Limb (tissue), 2 donors: ENCODE data around the gene SBF1.
A peak's percentile ranks its signal among the peaks of the same experiment; 100 is the strongest.
"Not testable (repeated sequence)": the region's sequence is repeated elsewhere in the genome, so short reads cannot be mapped to it uniquely, and the experiment has no call there.

Experiments
- DNase-seq, 2 donors: peaks; one replicate each; pipeline ENCODE4 v3.0.0-alpha.2; 2016; ENCODE audit errors: extremely low spot score in 2 of 2

SBF1 gene

DNA sequence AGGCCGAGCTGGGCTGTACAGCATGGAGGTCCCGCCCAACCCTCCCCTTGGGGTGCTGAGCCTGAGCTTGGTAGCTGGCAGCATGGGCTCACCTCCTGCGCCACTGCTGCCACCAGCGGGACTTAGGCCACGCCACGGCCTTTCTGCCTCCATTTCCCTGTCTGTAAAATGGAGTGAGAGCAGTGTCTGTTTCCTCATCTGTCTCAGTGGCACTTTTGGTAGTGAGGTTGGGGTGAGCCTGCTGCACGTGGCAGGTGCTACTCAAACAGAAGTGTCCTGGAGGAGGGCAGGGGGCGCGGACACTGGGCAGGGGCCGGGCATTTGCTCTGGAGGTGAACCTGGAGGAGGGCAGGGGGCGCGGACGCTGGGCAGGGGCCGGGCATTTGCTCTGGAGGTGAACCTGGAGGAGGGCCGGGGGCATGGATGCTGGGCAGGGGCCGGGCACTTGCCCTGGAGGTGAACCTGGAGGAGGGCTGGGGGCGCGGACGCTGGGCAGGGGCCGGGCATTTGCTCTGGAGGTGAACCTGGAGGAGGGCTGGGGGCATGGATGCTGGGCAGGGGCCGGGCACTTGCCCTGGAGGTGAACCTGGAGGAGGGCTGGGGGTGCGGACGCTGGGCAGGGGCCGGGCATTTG lies 41.8 kb downstream of the SBF1 start:
- not testable (repeated sequence) for DNase-seq

DNA sequence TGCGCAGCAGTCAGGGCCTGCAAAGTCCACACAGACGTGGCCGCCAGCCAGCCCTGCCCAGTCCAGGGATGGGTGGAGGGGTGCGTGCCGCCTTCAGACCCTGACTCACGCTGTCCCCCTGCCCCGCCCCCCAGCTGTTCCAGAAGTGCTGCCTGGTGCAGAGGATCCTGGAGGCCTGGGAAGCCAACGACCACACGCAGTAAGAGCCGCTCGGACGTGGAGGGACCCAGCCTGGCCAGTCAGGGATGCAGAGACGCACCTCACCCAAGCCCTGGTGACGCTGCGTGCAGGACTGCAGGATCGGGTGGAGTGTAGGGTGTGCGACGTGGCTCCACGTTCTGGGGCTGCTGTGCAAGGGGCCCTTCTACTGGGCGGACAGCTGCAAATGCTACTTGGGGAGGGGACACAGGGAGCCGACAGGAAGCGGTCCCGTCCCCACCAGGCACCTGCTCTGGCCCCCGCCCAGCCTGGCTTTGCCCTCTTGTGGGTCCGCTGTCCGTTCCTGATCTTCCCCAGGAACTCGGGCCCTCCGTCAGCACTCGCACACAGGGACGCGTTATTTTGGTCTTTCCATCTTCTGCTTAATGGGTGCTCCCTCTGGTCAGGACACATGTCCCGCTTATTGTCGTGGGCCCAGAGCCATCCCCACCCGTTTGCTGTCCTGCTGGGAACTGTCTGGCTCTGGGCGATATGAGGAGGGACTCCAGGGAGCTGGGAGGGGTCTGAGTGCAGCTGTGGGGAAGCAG lies 42.5 kb downstream of the SBF1 start:
- DNase-seq: no peak

DNA sequence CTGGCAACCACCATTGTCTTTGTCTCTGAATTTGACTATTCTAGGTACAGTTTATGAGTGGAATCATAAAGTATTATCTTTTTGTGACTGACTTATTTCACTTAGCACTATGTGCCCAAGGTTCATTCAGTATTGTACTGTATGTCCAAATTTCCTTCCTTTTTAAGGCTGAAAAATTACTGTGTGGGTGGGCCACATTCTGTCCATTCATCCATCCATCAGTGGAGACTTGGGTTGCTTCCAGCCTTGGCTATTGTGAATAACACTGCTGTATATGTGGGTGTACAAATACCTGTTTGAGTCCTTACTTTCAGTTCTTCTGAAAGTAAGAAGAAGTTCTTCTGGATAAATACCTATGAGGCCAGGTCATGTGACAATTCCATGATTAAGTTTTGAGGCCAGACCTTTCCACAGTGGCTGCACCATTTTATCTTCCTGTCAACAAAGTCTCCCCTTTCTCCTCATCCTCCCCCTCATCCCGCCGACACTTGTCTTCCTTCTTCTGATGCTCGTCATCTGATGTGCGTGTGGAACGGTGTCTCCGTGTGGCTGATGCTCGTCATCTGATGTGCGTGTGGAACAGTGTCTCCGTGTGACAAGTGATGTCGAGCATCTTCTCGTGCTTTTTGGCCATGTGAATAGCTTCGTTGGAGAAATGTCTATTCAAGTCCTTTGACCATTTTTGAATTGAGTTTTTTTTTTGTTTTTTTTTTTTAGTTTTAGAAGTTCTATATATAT lies 49.5 kb downstream of the SBF1 start:
- no peak for DNase-seq

DNA sequence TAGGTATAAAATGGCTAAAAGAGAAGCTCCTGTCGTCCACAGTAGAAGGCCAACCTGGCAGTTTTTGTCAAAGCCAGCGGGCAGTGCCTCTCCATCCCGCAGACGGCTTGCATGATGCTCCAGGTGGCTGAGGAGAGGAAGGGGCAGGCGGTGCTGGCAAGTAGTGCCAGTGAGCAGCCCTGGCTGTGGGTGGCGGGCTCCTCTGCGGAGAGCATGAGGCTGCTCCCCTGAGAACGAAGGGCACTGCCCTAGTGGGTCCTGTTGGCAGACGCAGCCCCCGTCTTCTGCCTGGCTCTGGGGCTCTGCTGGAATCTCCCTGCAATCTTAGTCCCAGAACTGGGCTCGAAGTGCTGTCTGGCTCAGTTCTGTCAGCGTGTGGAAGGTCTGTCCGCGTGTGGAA lies 50.9 kb downstream of the SBF1 start:
- DNase-seq: no peak

DNA sequence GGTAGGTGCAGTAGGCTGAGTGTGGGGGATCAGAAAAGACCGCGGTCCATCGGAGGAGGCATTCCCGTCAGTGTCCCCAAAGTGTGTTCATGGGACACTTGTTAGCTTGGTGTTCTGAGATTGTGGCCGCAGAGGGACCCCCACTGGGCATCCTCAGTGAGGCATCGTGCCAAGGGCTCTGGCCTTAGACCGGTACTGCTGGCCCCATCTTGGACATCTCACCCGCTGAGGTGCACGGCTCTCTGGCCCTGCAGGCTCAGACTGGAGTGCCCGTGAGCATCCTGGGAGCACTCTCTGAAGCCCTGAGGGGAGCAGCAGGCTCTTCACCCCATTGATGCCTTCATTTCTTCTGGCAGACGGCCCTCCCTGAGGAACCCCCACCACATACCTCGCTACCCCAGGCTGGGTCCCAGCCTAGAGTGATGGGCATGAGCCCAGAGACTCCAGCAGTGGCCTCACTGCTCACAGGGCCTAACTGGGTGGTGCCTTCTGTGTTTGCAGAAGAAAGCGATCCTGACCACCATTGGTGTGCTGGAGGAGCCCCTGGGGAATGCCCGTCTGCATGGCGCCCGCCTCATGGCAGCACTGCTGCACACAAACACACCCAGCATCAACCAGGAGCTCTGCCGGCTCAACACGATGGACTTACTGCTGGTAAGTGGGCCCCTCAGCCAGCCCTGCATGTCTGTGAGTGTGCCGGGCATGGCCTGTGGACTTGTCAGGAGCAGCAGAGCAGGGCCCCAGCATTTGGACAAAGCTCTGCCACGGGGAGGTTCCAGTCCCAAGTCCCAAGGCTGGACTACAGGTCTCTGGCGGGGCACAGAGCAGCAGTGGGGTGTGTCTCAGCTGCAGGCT lies 51.6 kb downstream of the SBF1 start:
- no peak for DNase-seq

DNA sequence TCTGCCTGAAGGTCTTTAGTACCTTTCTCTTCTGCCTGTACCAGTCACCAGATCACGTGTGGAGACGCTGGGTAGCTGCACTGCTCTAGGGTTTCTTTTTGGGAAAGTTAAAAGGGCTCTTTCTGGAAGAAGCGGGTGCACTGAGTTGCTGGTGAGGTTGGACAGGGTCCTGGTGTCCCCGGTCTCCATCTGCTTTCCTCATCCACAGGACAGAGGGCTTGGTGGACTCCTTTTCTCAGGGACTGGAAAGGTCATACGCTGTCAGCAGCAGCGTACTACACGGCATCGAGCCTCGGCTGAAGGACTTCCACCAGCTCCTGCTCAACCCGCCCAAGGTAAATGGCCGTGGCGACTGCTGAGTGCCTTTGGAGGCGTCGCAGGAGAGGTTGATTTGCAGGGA lies 52.8 kb downstream of the SBF1 start:
- DNase-seq: no peak

DNA sequence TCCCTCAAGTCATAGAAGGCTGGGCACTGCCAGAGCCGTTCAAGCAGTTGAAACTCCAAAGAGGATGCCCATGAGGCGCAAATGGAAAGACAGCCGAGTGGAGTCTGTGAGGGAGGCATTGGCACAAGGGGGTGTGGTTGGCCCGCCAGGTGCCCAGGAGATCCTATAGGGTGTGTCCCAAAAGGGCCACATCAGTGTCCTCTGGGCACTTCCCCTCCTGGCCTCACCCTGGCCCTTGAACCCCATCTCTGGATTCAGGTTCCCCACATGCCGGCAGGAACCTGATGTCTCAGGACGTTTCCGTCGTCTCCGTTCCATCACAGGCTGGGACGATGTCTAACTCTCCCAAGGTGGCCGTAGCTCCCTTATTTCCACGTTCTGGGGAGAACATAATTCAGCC lies 54.3 kb downstream of the SBF1 start:
- DNase-seq: no peak

DNA sequence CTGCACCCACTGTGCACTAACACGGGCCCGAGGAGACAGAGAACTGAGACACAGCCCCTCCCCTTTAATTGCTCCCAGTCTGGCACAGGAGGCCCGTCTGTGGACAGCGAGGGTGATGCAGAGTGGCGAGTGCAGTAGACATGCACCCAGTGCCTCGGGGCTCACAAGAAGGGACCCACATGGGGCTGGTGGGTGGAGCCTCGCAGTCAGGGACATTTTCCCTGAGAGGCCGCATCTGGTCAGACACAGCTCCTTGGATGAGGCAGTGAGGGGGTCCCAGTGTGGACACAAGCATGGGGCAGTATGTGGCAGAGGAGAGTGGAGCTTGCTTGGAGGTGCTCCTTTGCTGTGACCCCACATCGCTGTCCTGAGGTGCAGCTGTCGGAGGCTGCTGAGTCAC lies 54.8 kb downstream of the SBF1 start:
- no peak for DNase-seq

DNA sequence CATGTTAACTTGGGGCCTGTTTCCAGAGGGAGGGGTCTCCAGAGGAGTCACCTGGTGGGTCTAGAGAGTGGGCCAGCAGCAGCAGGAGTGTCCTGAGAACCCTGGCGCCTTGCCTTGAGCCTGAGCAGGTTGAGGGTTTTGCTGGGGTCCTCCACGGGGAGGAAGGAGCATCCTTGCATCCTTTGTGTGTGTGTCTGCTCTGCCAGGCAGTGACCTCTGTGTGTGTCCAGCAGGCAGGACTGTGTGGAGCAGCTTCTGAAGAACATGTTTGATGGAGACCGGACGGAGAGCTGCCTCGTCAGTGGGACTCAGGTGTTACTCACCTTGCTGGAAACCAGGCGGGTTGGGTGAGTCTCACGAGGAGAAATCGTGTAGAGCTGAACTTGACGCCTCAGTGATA lies 55.7 kb downstream of the SBF1 start:
- no peak for DNase-seq

DNA sequence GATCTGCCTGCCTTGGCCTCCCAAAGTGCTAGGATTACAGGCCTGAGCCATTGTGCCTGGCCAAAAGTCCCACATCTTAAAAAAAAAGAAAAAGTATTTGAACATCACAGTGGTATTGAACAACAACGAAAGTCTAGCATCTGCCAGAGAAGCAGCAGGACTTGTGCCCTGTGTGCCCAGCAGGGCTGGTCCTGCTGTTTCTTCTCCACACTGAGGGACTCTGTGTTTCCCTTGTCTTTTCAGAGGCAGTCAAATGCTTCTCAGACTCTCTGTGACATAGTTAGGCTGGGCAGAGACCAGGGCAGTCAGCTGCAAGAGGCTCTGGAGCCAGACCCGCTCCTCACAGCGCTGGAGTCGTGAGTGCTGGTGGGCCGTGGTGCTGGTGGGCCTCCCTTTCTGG lies 56.2 kb downstream of the SBF1 start:
- DNase-seq: no peak

DNA sequence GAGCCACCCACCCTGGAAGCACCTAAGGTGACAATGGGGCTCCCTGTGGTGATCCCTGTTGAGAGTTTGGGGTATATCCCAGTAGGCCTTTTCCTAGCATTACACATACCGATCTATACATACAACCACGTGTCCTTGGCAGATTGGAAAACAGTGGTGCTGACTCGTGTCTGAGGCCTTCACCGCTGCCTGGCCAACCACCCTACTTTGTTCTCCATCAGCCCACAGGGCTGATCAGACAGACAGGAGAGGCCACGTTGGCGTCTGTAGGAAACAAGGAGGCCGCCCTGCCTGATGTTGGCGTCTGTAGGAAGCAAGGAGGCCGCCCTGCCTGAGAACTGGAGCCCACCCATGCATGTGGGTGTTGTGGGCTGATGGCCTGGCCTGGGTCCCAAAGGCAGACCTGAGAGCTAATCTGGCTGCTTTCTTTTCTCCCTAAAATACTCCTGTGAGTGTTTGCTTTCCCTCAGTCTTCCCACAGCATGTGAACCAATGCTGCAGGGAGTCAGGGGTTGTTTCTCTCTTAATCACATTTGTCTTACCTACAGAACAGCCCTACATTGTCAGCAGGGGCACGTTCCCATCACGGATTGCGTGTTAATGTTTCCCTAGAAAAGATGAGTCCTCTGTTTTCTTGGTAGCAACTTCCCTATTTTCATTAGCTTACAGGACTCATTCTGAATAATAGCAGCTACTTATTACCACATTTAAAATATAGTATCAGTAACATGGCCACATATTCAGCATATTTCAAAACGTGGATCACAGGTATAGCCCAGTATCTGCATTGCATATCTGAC lies 57.2 kb downstream of the SBF1 start:
- no peak for DNase-seq

DNA sequence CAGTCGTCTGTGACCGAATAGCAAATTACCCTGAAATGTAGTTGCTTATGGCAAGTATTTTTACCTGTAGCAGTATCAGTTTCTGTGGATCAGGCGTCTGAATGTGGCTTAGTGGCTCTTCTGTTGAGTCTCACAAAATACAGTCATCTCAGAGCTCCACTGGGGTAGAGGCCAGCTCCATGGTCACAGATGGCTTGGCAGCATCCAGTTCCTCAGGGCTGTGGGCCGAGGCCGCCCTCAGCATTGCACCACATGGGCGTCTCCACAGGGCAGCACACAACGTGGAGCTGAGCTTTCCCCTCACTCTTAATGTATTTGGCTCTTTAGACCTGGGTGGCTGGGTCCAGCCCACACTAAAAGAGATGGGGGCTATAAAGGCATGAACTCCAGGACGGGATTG lies 57.8 kb downstream of the SBF1 start:
- DNase-seq: no peak

DNA sequence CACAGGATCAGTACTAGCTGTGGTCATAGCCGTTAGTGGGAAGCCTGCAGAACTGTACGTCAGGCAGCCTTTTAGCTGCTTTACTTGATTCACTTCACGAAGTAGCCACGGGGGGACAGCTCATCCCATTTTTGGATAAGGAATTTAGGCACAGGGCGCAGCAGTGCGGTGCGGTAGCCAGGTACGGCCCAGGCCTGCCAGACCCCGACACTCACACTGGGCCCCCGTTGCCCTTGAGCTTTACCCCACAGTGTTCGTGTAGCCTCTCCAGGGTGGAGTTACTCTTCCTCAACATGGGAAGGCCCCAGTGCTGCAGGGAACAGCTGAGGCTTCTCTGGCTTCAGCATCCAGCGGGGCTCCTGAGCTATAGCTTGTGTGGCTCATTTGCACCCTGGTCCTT lies 59.4 kb downstream of the SBF1 start:
- DNase-seq: no peak

DNA sequence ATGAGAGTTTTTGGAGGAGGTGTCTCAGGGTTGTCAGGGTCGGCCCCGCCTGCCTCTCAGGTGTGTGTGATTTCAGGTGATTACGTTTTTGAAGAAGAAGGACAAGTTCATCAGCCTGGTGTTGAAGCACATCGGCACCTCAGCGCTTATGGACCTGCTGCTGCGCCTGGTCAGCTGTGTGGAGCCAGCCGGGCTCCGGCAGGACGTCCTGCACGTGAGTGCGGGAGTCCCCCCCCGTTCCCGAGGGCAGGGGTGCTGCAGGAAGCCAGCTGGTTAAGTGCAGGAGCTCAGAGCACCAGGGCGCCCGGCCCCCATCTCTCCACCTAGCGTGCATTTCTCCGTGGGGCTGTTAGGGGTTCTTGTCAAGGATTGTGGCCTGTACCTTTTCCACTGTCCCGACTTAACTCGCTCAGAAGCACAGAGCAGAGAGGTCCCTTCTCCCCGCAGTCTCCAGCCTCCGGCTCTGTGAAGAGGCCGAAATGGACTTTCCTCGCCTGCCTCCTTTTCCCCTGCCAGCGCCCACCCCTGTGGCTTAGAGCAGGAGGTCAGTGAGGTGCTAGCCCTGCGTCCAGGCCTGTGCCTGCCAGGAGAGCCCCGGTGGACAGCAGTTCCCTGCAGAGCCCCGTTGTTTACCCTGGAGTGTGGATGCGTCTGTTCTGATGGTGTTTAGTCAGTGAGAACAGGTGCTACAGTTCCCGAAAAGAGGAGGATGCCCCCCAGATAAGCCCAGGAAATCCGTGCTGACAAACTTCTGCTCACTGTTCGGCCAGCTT lies 60.2 kb downstream of the SBF1 start:
- no peak for DNase-seq

DNA sequence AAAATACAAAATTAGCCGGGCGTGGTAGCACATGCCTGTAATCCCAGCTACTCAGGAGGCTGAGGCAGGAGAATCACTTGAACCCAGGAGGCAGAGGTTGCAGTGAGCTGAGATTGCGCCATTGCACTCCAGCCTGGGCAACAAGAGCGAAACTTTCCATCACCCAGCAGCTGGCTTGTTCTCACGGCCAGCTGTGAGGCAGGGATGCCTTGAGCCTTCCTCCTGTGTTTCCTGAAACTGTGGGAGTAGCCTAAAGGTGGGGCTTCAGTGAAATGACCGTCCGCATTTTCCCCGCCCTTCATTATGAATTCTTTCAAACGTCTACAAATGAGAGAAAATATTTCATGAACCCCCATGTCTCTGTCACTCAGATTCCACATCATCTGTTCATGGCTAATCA lies 65.9 kb downstream of the SBF1 start:
- not testable (repeated sequence) for DNase-seq

DNA sequence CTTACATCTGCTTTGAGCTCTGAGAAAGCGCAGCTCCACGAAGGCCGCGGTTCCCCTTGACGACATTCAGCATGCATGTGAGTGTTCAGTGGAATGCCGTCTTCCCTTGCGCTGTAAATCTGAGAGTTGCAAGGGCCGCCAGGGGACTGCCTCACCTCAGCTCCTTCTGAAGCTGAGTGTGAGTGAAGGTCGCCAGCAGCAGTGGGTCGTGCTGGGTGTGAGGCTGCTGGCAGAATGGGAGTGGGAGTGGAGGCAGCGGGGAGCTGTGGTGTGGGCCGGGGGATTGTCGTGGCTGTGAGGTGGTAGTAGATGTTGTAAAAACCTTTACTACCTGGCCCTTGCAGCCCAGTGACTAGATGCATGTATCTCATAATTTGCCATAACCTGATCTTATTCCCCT lies 66.5 kb downstream of the SBF1 start:
- DNase-seq: no peak

DNA sequence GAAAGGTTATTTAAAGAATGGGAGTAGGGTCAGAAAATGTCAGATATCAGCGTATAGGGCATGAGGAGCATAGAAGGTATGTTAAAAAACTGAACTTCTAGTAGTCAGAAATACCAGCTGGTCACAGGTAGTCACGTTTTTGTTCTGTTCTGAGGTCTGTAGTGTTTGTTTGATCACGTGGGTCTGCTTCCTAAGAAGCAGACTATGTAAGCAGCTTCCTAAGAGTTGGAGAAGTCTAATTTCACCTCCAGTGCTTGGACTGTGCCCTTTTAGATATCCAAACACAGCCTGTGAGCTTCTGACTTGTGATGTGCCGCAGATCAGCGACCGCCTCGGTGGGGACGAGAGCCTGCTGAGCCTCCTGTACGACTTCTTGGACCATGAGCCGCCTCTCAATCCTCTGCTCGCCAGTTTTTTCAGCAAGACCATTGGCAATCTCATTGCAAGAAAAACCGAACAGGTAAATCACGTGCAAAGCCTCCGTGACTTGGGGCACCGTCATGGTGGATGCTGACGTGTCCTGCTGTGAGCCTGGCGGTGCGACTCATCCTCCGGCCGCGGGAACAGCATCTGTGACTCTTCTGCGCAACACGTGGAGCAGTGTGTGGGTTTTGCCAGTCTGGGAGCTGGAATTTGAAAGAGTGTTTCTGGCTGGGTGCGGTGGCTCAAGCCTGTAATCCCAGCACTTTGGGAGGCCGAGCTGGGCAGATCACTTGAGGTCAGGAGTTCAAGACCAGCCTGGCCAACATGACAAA lies 68.2 kb downstream of the SBF1 start:
- DNase-seq: no peak

DNA sequence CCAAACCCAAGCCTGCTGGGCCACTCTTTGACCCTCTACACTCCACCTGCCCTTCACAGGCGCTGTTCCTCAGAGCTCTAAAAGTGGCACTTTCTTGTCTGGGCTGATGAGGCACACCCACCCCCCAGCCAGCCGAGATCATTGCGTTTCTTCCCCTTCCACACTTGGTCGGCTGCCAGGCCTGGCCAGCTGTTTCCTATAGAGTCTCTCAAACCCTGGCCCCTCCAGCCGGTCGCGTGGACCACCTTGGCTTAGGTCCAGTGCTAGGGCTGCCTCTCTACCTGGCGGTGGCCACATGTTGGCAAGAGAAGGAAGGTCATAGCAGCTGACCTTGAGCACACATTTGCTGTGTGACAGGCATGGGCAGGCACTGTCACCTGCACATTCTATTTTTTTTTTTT lies 71.1 kb downstream of the SBF1 start:
- DNase-seq: peak; percentile 12 to 66

DNA sequence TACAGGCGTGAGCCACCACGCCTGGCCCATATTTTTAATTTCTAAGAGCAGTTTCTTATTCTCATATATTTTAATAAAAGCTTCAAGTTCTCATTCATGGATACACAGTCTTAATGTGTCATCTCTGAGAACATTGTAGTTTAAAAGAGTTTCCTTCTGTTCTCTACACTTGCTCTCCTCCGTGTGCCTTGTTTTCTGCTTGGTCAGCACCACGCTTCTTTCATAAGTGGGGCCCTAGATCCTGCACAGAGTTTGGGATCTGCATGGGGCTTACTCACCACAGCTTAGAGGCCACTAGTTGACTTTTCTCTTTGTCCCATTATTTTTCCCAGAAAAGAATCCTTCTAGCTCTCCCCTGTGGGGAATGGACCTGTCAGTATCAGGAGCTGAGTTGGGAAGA lies 72.9 kb downstream of the SBF1 start:
- no peak for DNase-seq

DNA sequence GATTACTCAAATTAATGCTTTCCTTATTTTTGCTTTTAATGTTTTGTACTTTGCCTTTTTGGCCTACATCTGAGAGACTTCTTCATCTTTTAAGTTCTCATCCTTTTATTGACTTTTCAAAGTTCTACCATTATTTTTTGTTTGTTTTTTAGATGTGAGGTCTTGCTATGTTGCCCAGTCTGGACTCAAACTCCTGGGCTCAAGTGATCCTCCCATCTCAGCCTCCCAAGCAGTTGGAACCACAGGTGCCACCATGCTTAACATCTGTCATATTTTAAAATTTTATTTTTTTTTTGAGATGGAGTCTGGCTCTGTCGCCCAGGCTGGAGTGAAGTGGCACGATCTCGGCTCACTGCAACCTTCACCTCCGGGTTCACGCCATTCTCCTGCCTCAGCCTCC lies 73.9 kb downstream of the SBF1 start:
- DNase-seq: no peak
